HEK293T (cell line): ENCODE data around the gene SAV1.
"Not testable (repeated sequence)": the region's sequence is repeated elsewhere in the genome, so short reads cannot be mapped to it uniquely, and the experiment has no call there.

Source experiments
- ELF4 ChIP-seq: fragments of 450-650 bp; IDR thresholded peaks from 2 replicates; pipeline ENCODE4 v1.6.1; 2017; ENCODE audit warnings: antibody characterized with exemption
- SP1 ChIP-seq: fragments of 450-650 bp; IDR thresholded peaks from 2 replicates; pipeline ENCODE4 v1.6.1; 2017

GRCh38 chr14:50664579-50664978 lies 3.5 kb downstream of the SAV1 start:
- TF ChIP-seq ELF4, SP1: not testable (repeated sequence)
